Measurements from ENCODE around the gene FLVCR1.
A peak's percentile ranks its signal among the peaks of the same experiment; 100 is the strongest.
"Not testable (repeated sequence)": the region's sequence is repeated elsewhere in the genome, so short reads cannot be mapped to it uniquely, and the experiment has no call there.

FLVCR1 gene

DNA sequence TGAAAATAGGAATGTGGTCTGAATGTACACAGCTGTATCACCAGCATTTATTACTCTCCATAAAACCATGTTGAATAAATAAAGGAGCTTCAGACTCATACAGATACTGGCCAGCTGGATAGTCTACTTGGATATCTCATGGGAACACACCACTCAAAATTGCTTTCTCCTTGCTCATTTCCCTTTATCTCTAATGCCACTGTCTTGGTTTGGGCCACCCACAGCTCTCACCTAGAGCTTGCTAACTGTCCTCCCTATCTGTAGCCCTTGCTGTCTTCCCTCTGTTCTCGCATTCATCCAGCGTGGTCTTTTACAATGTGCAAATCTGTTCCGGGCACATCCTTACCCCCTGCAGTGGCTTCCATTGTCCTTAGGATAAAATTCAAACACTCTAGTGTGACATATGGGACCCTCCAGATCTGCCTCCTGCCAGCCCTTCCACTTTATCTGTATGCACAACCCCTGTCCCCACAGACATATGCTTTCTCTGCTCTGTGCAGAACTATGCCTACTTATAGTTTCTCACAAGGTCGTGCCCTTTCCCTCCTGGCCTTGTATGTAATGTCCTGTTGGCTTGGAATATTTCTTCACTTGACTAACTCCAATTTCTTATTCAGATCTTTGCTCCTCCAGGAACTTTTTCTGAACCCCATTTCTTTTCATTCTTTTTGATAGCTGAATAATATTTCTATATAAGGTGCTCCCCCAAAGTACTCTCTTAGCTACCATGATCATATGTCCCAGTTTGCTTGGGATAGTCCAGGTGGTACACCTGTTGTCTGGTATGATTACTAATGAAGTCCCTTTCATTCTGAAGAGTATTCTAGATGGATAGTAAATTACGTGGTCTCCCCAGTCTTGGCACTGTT lies 2.9 kb downstream of the FLVCR1 start:
- peak; percentile 9 for DNase-seq (ENCODE audit: low spot score)

DNA sequence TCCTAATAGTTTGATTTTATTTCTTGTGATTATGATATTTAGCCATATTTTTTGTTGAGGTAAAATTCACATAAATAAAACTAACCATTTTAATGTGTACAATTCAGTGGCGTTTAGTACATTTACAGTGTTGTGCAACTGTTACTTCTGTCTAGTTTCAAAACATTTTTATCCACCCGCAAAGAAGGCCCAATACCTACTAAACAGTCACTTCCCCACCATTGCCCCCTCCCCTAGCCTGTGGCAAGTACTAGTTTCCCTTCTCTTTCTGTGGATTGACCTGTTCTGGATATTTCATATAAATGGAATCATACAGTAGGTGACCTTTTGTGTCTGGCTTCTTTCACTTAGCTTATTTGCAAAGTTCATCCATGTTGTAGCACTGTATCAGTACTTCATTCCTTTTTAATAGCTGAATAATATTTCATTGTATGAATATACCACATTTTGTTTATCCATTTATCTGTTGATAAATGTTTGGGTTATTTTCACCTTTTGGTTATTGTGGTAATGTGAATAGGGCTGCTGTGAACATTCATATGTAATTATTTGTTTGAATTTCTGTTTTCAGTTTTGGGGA lies 4.1 kb downstream of the FLVCR1 start:
- DNase-seq (ENCODE audit: low spot score) = no peak

DNA sequence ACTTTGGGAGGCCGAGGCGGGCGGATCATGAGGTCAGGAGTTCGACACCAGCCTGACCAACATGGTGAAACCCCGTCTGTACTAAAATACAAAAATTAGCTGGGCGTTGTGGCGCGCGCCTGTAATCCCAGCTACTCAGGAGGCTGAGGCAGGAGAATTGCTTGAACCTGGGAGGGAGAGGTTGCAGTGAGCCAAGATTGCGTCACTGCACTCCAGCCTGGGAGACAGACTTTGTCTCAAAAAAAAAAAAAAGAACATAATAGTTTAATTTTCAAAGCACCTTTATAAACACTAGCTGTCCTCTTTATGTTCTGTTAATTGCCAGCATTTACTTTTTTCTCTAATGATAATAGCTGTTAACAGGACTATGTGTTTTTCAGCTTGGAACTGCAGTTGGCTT lies 5.3 kb downstream of the FLVCR1 start:
- not testable (repeated sequence) for DNase-seq (ENCODE audit: low spot score)

DNA sequence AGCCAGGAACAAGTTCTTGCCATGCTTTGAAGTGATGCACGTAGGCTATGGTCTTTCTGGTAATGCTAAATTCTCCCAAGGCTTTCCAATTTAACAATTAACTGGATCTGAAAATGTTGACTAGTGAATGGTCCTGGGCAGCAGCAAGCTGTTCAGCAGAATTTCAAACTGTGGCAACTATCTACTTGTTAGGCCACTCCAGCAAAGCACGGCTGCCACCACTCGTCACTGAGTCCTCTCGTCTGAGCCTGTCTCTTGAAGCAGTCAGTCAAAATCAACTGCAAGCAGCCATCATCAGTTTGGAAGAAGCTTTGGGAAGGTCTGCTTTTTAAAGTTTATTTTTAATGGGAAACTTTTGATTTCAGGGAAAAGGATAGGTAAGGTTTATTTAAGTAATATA lies 6.1 kb downstream of the FLVCR1 start:
- no peak for DNase-seq (ENCODE audit: low spot score)

DNA sequence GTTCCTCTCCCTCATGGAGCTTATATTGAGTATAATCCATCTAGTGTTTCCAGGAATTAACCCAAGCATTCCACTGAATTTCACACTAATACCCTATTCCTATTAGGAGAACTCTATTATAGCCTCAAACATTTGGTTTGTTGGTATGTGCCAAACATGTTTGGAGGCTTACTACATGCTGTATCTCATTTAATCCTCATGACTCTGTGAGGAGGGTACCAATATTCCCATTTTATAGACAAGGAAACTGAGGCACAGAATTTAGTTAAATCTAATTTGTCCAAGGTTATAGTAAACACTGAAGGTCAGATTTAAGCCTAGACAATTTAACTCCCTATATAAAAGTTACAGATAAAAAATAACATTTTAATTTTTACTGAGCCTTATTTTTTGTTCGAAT lies 9.1 kb downstream of the FLVCR1 start:
- no peak for DNase-seq (ENCODE audit: low spot score)

DNA sequence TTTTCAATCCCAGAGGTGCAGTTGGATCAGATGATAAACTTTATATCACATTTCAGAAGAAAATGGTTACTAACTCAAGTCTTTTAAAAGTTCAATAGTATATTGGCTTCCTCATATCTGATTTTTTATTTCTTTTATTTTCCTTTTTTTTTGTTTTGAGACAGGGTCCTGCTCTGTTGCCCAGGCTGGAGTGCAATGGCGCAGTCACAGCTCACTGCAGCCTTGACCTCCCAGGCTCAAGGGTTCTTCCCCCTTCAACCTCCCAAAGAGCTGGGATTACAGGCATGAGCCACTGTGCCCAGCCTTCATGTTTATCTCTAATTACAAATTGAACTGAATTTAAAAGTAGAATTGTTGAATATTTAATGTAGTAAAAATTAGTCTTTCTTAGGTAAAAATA lies 13.9 kb downstream of the FLVCR1 start:
- no peak for DNase-seq (ENCODE audit: low spot score)

DNA sequence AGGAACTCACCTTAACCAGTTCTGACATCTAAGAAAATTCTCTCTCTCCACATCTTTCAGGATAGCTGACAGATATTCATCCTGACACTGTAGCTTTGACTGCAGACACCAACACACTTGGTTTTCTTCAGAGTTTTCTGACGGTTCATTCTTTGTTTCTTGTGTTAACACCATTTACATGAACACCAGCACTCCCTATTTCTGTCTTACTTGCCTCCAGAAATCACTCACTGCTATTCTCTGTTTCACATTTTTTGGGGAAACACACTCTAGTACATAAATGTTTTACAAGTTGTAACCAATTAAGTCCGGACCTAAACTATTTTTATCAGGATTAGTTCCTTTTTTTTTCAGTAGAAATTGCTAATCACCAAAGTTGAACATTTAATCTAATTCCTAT lies 15.4 kb downstream of the FLVCR1 start:
- DNase-seq (ENCODE audit: low spot score) = no peak

DNA sequence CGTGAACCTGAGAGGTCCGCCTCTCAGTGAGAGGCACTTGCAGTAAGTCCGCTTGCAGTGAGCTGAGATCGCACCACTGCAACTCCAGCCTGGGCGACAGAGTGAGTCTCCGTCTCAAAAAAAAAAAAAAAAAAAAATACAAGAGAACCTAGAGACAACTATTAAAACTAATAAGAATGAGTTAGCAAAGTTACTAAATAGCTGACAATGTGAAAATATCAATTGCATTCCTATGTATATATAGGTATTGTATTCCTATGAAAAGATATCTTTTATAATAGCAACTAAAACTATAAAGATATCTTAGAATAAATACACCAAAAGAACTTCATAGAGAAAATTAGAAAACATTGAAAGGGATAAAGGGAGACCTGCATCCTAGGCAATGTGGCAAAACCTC lies 20.3 kb downstream of the FLVCR1 start:
- DNase-seq (ENCODE audit: low spot score) = no peak

DNA sequence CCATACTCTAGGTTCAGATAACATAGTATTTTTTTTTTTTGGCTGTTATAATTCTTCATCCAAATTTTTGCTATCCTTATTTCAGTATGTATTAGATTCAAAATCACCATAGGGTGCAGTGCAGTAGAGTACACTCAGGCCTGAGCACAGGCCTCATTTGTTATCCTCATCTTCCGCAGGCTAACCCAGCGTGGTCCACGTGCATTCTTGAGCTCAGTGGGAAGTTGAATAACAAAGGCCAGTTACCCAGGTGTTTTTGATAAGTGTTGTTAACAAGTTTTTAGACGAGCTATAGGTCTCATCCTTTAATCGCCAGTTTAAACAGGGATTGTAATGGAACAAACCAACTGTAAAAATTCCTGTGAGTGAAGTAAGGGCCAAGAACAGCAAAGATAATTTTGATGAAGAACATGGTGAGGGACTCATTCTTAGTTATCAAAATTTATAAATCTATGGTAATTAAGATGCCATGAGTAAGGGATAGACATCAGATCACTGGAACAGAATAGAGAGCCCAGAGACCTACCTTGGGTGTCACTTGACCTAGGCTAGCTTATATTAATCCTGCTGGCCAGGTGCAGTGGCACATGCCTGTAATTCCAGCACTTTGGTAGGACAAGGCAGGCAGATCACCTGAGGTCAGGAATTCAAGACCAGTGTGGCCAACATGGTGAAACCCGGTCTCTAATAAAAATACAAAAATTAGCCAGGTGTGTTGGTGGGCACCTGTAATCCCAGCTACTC lies 22.0 kb downstream of the FLVCR1 start:
- DNase-seq (ENCODE audit: low spot score) = no peak

DNA sequence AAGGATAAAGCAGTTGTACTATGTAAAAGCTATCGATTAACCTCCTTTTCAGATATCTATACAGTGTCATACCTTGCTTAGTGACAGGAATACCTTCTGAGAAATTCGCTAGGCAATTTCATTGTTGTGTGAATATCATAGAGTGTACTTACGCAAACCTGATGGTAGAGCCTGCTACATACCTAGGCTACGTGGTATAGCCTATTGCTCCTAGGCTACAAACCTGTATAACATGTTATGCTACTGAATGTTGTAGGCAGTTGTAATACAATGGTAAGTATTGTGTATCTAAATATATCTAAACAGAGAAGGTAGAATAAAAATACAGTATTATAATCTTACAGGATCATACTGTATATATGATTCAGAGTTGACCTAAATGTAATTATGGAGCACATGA lies 26.5 kb downstream of the FLVCR1 start:
- no peak for DNase-seq (ENCODE audit: low spot score)

DNA sequence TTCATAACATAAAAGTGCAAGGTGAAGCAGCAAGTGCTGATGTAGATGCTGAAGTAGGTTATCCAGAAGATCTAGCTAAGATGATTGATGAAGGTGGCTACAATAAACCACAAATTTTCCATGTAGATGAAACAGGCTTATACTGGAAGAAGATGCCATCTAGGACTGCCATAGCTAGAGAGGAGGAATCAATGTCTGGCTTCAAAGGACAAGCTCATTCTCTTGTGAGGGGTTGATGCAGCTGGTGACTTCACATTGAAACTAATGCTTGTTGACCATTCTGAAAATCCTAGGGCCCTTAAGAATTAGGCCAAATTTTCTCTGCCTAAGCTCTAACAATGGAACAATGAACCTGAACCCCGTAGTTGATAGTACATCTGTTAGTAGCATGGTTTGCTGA lies 34.0 kb downstream of the FLVCR1 start:
- DNase-seq (ENCODE audit: low spot score) = no peak

DNA sequence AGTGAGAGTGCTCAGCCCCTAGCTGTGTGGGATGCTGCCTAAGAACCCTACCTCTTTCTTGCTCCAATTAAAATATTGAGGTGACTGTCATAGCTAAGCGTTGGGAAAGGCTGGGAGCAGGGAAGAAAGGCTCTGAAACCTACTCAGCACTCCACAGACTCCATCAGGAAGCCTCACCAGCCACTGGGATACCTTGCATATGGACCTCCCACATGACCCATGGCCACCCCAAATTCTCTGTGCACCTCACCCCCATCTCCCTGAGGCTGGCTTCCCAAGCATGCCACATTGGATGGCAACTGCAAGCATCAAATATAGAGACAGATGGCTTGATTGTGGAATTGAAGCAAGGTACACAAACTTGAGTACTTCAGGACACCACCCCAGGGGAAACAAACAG lies 41.8 kb downstream of the FLVCR1 start:
- DNase-seq (ENCODE audit: low spot score) = no peak

DNA sequence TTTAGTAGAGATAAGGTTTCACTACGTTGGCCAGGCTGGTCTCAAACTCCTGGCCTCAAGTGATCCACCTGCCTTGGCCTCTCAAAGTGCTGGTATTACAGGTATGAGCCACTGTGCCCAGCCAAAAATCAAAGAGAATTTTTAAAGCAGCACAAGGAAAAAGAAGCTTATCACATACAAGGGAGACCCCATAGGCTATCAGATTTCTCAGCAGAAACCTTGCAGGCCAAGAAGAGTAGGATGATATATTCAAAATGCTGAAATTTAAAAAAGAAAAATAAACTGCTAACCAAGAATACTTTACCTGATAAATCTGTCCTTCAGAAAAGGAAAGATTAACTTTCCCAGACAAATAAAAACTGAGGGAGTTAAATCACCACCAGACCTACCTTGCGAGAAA lies 43.2 kb downstream of the FLVCR1 start:
- no peak for DNase-seq (ENCODE audit: low spot score)

DNA sequence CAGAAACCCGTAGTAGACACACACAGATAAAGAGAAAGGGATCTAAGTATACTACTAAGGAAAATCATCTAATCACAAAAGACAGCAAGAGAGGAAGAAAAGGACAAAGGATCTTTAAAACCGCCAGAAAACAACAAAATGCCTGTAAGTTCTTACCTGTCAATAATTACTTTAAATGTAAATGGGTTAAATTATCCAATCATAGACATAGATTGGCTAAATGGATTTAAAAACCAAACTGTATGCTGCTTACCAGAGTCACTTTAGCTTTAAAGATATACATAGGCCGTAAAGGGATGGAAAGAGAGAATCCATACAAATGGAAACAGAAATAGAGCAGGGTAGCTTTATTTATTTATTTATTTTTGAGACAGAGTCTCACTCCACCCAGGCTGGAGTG lies 44.0 kb downstream of the FLVCR1 start:
- DNase-seq (ENCODE audit: low spot score) = no peak

DNA sequence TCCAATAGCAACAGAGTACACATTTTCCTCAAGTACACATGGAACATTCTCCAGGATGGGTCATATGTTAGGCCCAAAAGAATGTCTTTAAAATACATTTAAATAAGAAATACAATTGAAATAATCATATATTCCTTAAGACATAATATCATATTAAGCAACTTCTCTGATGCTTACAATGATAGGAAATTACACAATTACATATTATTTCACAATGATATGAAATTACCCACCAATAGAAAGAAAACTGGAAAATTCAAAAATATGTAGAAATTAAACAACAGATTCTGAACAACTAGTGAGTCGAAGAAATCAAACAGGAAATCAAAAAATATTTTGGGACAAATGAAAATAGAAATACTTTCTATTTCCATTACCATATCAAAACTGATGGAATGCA lies 45.6 kb downstream of the FLVCR1 start:
- no peak for DNase-seq (ENCODE audit: low spot score)

DNA sequence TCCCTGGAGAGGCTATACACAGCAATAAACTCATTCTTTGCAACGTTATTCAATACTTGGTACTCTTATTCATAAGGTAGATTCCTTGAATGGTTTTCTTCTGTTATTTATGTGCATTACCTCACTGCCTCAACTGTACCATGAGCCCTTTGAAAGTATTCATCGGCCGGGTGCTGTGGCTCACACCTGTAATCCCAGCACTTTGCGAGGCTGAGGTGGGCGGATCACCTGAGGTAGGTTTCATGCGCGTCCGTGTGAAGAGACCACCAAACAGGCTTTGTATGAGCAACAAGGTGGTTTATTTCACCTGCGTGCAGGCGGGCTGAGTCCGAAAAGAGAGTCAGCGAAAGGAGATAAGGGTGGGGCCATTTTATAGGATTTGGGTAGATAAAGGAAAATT lies 50.0 kb downstream of the FLVCR1 start:
- not testable (repeated sequence) for DNase-seq (ENCODE audit: low spot score)

DNA sequence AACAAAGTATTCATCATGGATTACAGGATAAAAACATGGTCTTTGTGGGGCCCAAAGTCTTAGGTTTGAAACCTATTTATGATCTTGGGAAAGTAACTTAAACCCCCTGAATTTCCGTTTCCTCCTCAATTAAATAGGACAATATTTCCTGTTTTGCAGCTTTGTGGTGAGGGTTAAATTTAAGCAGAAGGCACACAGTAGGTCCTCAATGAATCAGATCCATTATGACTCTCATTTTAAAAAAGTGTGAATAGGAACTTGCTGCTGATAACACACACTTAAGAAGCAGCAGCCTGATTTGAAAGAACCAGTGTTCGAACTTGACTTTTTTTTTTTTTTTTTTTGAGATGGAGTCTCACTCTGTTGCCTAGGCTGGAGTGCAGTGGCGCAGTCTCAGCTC lies 50.9 kb downstream of the FLVCR1 start:
- DNase-seq (ENCODE audit: low spot score) = no peak

DNA sequence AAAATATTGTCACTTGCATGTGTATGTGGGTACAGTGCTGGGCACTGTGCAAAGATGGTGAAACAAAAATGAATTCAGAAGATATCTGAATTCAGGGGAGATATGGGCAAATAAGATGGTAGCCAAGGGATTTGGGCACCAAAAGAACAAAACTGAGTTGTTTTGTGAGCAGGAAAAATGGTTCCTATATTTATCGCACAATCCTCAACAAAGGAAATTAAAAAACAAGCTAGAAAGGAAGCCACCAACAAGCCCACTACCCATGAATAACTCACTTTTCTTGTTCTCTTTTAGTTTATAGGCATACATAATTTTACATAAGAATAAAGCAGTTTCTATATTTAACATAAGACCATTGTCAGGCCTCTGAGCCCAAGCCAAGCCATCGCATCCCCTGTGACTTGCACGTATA lies 51.6 kb downstream of the FLVCR1 start:
- no peak for DNase-seq (ENCODE audit: low spot score)

DNA sequence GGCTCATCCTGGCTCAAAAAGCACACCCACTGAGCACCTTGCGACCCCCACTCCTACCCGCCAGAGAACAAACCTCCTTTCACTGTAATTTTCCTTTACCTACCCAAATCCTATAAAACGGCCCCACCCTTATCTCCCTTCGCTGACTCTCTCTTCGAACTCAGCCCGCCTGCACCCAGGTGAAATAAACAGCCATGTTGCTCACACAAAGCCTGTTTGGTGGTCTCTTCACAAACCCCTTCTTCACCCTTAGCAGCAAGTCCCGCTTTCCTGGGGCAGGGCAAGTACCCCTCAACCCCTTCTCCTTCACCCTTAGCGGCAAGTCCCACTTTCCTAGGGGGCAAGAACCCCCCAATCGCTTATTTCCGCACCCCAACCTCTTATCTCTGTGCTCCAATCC lies 52.1 kb downstream of the FLVCR1 start:
- DNase-seq (ENCODE audit: low spot score) = not testable (repeated sequence)

DNA sequence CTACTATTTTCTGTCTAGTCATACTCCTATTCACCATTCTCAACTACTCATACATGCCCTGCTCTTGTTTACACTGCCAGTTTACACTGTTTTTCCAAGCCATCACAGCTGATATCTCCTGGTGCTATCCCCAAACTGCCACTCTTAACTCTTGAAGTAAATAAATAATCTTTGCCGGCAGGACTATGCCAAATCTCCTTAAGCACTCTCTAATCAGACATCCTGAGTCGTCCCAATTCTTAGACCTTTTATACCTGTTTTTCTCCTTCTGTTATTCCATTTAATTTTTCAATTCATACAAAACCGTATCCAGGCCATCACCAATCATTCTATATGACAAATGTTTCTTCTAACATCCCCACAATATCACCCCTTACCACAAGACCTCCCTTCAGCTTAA lies 55.6 kb downstream of the FLVCR1 start:
- DNase-seq (ENCODE audit: low spot score) = not testable (repeated sequence)

DNA sequence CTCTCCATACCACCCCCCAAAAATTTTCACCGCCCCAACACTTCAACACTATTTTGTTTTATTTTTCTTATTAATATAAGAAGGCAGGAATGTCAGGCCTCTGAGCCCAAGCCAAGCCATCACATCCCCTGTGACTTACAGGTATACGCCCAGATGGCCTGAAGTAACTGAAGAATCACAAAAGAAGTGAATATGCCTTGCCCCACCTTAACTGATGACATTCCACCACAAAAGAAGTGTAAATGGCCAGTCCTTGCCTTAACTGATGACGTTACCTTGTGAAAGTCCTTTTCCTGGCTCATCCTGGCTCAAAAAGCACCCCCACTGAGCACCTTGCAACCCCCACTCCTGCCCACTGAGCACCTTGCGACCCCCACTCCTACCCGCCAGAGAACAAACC lies 56.0 kb downstream of the FLVCR1 start:
- not testable (repeated sequence) for DNase-seq (ENCODE audit: low spot score)

DNA sequence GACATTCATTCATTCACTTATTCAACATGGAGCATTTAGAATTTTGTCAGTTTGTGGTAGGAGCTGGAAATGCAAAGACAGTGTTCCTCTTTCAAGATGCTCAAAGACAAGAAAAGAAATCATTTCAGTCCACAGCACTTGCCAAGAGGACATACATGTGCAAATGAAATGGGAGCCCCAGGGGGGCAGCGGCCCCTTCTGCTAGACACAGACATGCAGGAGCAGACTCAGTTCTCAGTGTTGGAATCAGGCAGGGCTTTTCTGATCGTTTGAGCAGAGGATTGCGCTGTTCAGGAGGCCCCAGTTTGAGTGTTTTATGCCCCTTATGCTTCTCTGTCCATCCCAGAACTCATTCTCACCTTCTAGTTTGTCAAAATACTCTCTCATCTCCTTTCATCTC lies 56.7 kb downstream of the FLVCR1 start:
- DNase-seq (ENCODE audit: low spot score) = no peak
